Stimulated activated CD4-positive, alpha-beta T cell treated with anti-CD3 and anti-CD28 coated beads, TNF-alpha, amount 100 ng/mL, for 24 hours (primary cell): ENCODE data around the gene MRPL48.
A peak's percentile ranks its signal among the peaks of the same experiment; 100 is the strongest.
"Not testable (repeated sequence)": the region's sequence is repeated elsewhere in the genome, so short reads cannot be mapped to it uniquely, and the experiment has no call there.

Experiments used
- DNase-seq, 3 experiments: peaks; one replicate each; pipeline ENCODE4 v3.0.0-alpha.2; 2020; ENCODE audit warnings: low read depth in 3 of 3

The MRPL48 gene

DNA sequence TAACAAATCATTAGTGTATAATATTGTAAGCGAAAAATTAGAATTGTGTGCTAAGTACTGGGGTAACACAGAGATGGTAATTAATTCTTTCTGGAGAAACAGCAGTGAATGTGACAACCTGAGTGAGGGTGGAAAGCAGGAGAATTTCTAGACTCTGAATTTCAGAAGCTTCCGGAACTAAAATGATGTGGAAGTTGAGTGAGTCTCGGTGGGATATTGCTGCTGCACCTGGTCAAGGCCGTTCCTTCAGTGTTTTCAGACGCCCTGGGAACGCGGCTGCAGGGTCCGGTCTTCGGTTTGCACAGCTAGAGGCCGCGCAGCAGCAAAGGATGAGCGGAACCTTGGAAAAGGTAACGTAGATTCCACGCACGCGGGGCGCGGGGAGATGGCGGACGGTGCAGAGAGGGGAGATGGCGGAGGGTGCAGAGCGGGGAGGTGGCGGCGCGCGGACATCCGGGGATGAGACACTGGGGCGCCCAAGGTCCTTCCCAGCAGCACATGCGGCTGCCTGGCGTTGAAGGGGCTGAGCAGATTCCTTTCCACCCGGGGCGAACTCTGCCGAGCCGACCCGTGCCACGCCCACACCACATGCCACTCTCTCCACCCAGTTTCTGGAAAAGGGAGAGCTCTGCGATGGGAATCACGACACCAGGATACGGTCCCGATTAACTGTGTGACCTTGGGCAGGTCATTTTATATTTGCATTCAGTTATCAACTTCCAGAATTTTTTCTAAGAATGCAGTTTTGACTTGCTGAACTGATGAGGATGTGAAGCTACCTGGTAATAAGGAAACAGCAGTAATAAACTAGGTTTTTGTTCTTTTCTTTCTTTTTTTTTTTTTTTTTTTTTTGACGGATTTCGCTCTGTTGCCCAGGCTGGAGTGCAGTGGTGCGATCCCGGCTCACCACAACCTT lies at the start of gene MRPL48:
Gene MRPL48, plus strand, starts transcription at position 232 of the 916 bp plus-strand sequence. Its CDS starts 98 bp downstream, at position 330.
- peak; percentile 79 to 89 (median 84) for DNase-seq

DNA sequence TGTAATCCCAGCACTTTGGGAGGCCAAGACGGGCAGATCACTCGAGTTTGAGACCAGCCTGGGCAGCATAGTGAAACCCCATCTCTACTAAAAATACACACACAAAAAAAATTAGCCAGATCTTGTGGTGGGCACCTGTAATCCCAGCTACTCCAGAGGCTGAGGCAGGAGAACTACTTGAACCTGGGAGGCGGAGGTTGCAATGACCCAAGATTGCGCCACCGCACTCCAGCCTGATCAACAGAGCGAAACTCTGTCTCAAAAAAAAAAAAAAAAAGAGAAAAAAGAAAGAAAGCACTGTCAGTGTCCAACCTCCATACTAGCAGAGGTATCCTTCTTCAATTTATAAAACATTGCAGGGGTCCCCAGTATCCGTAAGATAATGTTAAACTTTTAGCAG lies 44.6 kb upstream of the MRPL48 start:
- DNase-seq: no peak

DNA sequence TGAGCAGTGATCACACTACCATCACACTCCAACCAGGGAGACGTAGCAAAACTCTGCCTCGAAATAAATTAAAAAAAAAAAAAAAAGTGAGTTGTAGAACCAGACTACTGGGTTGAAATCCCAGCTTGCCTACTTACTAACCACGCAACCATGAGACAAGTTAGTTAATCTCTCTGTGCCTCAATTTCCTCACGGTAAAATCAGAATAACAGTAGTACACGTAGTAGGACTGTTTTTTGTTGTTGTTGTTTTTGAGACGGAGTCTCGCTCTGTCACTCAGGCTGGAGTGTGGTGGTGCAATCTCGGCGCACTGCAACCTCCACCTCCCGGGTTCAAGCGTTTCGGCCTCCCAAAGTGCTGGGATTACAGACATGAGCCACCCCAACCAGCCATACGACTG lies 41.0 kb upstream of the MRPL48 start:
- DNase-seq: no peak

DNA sequence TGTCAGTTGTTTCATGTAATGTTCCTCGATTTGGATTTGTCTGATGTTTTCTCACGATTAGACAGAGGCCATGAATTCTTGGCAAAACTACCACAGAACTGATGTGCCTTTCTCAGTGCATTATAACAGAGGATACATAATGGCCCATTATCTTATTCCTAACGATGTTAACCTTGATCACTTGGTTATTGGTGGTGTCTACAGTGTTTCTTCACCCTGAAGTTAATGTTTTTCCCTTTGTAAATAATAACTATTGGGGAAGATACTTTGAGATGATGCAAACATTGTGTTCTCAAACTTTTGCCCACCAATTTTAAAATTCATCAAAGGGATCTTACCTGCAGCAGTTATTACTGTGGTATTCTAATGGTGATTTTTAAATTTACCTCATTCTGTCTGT lies 39.9 kb upstream of the MRPL48 start:
- DNase-seq: no peak

DNA sequence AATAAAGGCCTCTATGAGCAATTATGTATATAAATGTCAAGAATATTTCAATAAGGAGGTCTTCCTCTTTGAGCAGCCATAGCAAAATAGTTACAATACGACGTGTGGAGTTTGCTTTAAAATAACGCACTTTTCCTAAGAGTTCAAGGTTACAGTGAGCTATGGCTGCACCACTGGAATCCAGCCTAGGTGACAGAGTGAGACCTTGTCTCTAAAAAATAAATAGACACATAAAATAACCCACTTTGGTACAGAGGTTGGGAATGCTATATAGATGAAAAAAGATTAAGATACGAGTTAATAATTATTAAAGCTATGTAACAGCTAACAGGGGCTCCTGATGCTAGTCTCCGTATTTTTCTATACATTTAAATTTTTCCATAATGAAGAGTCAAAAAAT lies 39.4 kb upstream of the MRPL48 start:
- no peak for DNase-seq

DNA sequence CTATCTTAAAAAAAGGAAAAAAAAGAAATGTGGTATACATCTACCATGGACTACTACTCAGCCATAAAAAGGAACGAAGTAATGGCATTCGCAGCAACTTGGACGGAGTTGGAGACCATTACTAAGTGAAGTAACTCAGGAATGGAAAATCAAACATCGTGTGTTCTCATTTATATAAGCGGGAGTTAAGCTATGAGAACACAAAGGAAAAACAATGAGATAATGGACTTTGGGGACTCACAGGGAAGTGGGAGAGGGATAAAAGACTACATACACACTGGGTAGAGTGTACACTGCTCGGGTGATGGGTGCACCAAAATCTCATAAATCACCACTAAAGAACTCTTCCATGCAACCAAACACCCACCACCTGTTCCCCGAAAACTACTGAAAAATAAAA lies 38.6 kb upstream of the MRPL48 start:
- no peak for DNase-seq

DNA sequence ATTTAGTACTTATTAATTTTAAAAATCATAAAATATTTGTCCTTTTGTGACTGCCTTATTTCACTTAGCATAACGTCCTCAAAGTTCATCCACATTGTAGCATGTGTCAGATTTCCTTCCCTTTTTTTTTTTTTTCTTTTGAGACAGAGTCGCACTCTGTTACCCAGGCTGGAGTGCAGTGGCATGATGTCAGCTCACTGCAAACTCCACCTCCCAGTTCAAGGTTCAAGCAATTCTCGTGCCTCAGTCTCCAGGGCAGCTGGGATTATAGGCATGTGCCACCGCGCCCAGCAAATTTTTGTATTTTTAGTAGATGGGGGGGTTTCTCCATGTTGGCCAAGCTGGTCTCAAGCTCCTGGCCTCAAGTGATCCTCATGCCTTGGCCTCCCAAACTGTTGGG lies 37.4 kb upstream of the MRPL48 start:
- DNase-seq: no peak

DNA sequence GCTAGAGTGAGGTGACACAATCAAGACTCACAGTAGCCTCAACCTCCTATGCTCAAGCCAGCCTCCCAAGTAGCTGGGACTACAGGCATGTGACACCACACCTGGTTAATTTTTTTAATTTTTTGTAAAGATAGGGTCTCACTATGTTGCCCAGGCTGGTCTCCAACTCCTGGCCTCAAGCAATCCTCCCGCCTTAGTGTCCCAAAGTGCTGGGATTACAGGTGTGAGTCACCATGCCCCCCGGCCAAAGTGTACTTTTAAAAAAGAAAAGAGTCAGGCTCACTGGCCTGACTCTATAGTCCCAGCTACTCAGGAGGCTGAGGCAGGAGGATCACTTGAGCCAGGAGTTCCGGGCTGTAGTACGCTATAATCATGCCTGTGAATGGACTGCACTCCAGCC lies 36.8 kb upstream of the MRPL48 start:
- not testable (repeated sequence) for DNase-seq

DNA sequence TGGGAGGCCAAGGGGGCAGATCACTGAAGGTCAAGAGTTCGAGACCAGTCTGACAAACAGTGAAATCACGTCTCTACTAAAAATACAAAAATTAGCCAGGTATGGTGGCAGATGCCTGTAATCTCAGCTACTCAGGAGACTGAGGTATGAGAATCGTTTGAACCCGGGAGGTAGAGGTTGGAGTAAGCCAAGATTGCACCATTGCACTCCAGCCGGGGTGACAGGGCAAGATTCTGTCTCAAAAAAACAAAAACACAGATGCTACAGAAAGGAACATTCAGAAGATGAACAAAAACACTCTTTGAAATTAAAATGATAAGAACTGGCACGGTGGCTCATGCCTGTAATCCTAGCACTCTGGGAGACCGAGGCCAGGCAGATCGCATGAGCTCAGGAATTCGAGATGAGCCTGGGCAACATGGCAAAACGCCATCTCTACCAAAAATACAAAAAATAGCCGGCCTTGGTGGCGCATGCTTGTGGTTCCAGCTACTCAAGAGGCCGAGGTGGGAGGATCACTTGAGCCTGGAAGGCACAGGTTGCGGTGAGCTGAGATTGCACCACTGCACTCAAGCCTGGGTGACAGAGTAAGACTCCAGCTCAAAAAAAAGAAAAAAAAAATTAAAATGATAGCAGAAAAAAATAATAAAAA lies 35.3 kb upstream of the MRPL48 start:
- no peak for DNase-seq

DNA sequence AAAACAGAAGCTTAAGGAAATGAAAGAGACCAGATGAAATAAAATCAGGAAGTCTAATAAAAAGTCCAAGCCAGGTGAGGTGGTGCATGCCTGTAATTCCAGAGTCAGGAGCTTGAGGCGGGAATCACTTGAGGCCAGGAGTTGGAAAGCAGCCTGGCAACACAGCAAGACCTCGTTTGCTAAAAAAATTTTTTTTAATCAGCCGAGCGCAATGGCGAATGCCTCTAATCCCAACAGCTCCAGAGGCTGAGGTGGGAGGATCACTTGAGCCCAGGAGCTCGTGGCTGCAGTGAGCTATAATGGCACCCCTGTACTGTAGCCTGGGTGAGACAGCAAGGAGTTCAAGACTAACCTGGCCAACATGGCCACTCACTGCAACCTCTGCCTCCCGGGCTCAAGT lies 34.8 kb upstream of the MRPL48 start:
- no peak for DNase-seq

DNA sequence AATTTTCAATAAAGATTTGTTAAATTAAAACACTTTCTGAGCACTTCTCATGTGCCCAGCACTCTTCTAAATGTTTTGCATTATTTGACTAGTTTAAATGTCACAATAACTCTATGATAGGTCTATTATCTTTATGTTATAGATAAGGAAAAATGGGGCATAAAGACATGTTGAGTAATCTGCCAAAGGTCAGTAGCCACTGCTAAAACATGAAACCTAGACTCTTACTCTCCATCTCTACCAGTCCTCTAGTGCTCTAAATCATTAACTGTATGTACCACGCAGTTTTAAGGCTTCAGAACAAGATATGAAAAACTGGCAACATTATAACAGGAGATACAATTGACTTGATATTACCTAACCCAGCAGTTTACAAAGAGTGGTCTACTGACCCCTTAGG lies 33.7 kb upstream of the MRPL48 start:
- no peak for DNase-seq

DNA sequence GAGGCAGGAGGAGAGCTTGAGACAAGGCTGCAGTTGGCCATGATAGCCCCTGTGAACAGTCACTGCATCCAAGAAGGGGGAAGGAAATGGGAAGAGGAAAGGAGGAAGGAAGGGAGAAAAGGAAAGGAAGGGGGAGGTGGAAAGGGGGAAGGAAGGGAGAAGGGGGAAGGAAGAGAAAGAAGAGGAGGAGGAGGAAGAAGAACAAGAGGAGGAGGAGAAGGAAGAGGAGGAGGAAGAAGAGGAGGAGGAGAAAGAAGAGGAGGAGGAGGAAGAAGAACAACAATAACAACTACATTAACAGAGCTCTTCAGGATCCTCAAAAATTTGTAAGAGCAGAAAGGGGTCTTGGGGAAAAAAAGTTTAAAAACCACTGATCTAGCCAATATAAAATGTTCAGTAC lies 32.0 kb upstream of the MRPL48 start:
- no peak for DNase-seq

DNA sequence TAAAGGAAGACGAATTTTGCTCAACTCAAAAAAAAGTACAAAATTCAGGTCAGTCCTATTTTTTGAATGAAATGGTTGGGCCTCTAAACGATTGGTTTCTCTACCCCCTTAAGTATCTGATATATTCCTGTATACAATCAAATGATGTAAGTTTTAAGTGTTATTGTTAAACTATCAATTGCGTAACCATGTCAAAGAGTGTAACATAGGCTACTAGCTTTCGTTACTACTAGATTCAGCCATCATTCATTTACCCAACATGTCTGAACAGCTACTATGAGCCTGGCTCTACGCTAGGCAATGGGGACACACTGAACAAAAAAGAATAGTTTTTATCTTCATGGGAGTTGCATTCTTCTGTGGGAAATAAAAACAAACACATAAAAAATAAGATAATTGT lies 30.1 kb upstream of the MRPL48 start:
- DNase-seq: no peak

DNA sequence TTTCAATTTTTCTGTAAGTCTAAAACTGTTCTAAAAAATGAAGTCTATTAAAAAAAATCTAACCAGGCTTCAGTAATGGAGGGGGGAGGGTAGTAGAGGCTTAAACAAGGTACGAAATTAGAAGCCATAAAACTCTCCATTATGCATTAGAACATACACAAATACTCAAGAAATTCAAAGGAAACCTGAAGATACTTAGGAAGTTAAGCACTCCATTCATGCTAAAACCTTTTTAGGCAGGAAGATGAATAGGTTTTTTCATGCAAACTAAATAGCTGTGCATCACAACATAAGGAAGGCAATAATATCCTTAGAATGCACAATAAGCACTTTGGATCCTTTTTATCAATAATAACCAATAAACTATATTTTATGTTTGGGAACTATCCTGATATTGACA lies 29.2 kb upstream of the MRPL48 start:
- DNase-seq: no peak

DNA sequence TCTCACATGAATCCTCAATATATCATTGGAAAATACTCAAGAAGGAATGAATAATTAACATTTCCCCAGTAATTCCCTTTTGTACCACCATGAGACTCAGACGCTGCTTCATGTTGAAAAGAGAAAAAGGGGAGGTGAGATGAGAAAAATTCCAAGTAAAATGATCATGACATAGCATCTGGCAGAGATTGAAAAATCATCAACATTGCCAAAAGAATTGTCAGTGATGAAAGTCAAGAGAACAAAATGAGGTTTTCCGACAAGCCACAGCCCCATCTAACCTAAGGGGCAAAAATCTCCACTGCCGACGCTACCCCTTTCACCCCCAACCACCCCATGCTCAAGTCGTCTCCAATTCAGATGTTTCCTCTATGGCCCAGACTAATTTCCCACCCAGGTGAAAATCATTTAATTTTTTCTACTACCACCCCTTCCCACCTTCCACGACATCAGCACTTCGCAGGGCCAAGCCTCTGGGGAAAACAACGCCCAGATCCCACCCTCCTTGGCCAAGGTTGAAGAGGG lies 28.0 kb upstream of the MRPL48 start:
- no peak for DNase-seq

DNA sequence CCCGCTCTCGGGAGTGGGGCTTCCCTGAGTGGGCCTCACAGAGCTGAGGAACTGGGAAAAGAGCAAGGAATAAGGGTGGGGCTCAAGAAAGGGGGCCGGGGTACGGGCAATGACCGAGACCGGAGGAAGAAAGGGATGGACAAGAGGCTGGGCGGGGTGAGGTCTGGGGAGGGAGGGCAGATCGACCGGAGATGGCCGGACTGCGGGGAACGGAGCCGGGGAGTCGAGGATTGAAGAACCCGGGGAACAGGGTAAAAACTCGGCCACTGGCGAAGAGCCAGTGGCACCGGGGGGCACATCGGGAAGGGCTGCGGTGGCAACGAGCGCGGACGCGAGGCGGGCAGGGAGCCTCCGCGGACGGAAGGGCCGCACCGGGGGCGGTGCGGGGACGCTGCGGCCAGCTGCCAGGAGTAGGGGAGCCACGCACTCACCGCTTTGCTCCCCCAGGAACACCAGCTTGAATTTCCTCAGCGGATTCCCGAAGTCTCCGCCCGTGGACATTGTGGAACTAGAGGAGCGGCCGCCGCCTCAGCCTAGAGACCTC lies 27.5 kb upstream of the MRPL48 start:
- peak in 1 of 3 experiments; percentile 5 for DNase-seq

DNA sequence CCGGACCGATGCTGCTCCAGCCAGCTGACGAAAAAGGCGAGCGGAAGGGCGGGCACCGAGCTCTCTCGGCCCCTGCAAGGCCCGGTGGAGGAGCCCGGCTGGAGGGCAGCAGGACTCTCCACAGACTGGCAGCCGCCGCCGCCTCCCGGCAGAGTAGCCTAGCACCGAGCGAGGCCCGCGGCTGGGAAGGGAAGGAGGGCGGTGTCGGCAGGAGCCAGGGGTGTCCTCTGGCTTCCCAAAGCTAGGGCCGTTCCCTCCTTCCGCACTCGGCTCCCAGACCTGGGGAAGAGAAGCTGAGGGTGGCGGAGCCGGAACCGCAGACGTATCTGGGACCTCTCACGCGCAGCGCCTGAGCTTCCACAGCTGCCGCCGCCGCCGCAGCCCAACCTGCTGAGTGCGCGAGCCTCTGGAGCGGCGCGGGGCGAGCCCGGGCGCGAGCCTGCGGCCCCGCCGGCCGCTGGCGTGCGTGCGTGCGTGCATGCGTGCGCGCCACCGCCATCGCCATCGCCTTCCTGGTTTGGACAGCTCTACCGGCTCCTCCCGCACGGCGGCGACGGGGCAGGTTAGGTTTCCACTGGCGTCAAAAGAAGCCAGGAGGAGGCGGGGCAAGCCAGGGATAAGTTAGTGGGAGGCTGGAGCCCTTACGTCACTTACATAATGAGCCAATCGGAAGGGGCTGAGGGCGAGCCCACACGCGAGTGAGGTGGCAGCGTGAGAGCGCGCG lies 26.8 kb upstream of the MRPL48 start, which contains the start of gene RAB6A:
Gene RAB6A, minus strand, starts transcription at position 396 of the 724 bp plus-strand sequence. CDS start 439 bp downstream, outside the sequence.
- DNase-seq: peak; percentile 99 to 100 (median 99)

DNA sequence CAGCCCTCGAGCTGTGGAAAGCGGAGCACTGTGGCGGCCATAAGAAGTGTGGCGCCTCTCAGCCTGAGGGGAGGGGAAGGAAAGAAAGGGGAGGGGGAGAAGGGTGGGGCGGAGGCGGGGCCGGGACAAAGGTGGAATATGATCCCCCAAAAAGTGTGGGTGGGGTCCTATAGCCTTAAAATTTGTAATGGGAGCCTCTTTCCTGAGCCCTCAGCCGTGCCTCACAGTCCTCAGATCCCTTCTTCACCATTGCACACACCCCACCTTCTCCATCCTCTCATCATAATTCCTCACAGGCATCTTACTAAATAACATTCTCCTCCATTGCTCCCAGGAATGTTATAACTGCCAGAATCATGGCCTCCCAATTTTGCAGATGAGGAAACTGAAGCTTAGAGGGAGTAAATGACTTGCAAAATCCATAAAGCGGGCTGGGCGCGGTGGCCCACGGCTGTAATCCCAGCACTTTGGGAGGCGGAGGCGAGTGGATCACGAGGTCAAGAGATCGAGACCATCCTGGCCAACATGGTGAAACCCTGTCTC lies 26.2 kb upstream of the MRPL48 start:
- DNase-seq: no peak

DNA sequence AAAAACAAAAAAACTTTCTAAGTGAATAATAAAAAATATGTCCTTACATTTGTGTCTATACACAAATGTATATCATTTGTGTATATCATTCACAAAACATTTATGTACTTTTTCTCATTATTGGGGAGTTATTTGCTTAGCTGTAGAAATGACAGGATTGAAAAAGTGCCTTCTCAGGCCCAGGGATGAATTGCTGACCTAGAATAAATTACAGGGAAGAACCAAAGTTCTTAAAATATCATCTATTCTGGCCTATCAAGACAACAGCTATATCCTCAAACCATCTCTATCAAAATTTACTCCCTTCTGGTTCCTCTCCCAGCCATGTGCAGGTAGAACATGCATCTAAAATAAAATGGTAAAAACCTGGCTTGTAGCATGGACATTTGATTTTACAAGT lies 24.9 kb upstream of the MRPL48 start:
- no peak for DNase-seq

DNA sequence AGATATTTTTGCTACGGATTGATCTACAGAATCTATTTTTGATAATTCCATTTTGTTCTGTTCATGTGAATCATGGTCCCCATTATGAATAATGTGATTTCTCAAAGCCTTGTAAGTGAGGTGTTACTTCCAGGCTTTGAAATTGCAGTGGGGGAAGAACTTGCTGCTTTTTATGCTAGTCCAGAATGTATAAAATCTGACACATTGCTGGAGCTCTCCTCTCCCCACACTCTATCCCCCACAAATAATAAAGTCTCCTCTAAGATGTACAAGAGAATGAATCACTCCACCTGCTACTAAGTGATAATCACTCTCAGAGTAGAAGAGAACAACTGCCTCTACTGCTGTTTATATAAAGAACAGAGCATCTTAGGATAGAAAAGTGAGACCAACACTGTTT lies 20.9 kb upstream of the MRPL48 start:
- no peak for DNase-seq

DNA sequence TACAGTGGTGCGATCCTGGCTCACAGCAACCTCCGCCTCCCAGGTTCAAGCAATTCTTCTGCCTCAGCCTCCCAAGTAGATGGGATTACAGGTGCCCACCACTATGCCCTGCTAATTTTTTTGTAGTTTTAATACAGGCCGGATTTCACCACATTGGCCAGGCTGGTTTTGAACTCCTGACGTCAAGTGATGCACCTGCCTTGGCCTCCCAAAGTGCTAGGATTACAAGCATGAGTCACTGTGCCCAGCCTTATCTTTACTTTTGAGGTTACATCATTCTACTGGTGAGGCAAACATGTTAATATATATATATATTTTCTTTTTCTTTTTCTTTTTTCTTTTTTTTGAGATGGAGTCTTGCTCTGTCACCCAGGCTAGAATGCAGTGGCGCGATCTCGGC lies 16.9 kb upstream of the MRPL48 start:
- not testable (repeated sequence) for DNase-seq
